Activated CD4-positive, alpha-beta T cell treated with anti-CD3 and anti-CD28 coated beads, Interleukin-2, amount 10 ng/mL, durations not matched to agents 7 days and 5 days (primary cell): ENCODE results near the gene ARSB. TPM values are rescaled to one million over a fixed set of nuclear protein-coding genes. Genes with fewer than 3 reads are reported as not detected.
"Not testable (repeated sequence)": the region's sequence is repeated elsewhere in the genome, so short reads cannot be mapped to it uniquely, and the experiment has no call there.

Experiments used
- CTCF ChIA-PET: fragments of 350-600 bp; sonication (Branson Sonifier 250); formaldehyde crosslinking; loops from one replicate; lab custom pipeline; 2021; ENCODE audit warnings: antibody characterized with exemption; lab: Charles Lee
- POLR2A ChIA-PET: fragments of 350-600 bp; sonication (Branson Sonifier 250); formaldehyde crosslinking; loops from one replicate; lab custom pipeline; 2021; ENCODE audit warnings: antibody characterized with exemption; lab: Charles Lee
- DNase-seq: peaks from one replicate; pipeline ENCODE4 v3.0.0-alpha.2; 2020
- H3K27ac Mint-ChIP-seq: one replicate; pipeline ENCODE4 v1.8.0; 2021; ENCODE audit warnings: mild to moderate bottlenecking, moderate library complexity, mixed read lengths
- H3K27me3 Mint-ChIP-seq: one replicate; pipeline ENCODE4 v1.8.0; 2021; ENCODE audit warnings: mixed read lengths
- H3K36me3 Mint-ChIP-seq: one replicate; pipeline ENCODE4 v1.8.0; 2021; ENCODE audit warnings: low read depth, mixed read lengths
- H3K4me1 Mint-ChIP-seq: one replicate; pipeline ENCODE4 v1.8.0; 2021; ENCODE audit warnings: mixed read lengths
- H3K4me3 Mint-ChIP-seq: one replicate; pipeline ENCODE4 v1.8.0; 2021; ENCODE audit warnings: mild to moderate bottlenecking, moderate library complexity, mixed read lengths
- H3K9me3 Mint-ChIP-seq: one replicate; pipeline ENCODE4 v1.8.0; 2021; ENCODE audit warnings: mixed read lengths
- total RNA-seq, 2 experiments: library from RNA; stranded (reverse); gene quantifications; one replicate each; pipeline ENCODE4 v1.2.3, GENCODE V29; 2021

ARSB gene
- total RNA-seq, 2 experiments from 2014 or later = 10.4 to 11.5 TPM

DNA sequence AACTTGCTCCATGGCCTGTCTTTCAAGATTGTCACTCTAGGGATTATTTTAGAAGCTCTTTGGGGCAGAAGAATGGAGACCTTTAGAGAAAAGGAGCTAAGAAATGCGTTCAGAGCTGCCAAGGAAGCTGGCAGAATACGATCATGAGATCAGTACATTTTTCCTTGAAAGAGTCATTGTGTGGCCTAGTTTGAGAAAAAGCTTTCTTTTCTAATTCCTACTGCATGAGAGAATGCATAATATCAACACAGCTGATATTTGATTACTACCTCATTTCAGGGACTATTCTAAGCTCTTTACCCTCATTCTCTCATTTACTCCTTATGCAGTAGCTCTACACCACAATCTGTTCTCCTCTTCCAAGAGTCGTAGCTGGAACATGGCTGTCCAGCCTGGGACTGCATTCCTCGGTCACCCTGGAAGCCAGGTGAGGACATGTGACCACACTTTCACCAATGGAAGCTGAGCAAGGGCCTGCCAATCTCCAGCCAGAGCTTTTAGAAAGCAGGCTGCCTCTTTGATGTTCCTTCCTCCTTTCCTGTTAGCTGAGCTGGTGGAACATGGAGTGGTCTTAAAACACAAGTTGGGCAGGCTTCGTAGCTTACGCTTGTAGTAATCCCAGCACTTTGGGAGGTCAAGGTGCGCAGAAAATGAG is 237.3 kb downstream of the ARSB start:
- ChIA-PET POLR2A (no interaction called here), CTCF (no interaction called here)
- DNase-seq = no peak
- H3K9me3 Mint-ChIP-seq = no peaks in the 10 kb centered on the region
- peaks cover 3% of the 10 kb centered on the region for H3K27me3 Mint-ChIP-seq
- H3K4me1 Mint-ChIP-seq = no peaks in the 10 kb centered on the region
- no peaks in the 10 kb centered on the region for H3K36me3 Mint-ChIP-seq
- no peak overlapping the region for H3K27ac Mint-ChIP-seq
- no peak overlapping the region for H3K4me3 Mint-ChIP-seq

DNA sequence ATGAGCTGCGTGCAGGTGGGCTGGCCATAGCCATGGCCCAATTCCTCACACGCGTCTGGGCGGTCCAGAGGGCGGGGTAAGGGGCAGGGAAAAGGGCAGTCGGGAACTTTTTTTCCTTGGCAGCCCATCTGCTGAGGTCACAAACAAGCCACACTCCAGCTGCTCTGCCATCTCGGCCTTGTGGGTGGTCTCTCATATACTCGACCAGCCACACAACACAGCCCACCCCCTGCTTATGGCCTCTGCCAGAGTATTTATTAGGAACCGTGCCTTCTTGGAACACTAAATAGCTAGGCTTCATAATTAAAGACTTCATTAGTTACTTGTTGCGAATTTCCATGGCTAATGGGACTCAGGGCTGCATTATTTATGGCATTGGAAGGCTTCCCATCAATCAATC is 238.1 kb downstream of the ARSB start:
- Mint-ChIP-seq H3K27me3 (peaks cover 3% of the 10 kb centered on the region), H3K36me3 (no peaks in the 10 kb centered on the region), H3K9me3 (no peaks in the 10 kb centered on the region), H3K4me3 (no peak overlapping the region), H3K4me1 (no peaks in the 10 kb centered on the region), H3K27ac (no peak overlapping the region)
- CTCF ChIA-PET = no interaction called here
- DNase-seq = no peak
- POLR2A ChIA-PET = no interaction called here

DNA sequence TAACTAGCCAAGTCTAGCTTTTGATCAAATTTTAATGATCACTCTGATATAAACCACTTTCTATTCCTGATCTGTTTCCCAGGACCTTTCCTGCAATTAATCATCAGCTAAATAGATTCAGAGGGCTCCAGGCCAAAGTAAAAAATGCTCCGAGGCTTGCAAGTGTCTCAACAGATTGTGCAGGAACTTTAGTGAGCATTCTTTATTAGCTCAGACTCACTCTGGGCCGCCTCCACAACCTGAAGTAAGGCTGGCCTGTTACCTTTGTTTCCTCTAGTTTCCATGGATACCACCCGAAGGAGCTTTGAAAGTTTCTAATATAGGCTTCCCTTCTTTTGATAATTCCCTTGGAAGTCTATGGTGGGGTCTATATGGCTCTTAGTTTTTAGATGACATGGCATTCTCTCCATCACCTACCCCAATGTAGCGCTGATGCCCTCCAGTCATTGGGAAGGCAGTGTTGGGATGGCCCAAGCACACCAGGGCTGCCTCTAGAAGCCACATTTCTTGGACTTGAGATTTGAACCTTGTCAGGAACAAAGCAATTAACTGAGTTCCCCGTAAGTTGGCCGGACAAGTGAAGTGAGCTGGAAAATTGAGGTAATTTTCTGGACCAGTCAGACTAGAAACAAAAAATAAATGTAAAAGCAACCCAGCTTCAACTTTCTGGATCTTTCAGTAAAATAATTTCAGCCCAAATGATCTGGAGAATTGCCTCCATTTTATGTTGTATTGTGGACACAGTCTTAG is 238.9 kb downstream of the ARSB start:
- no peaks in the 10 kb centered on the region for H3K4me1 Mint-ChIP-seq
- H3K27me3 Mint-ChIP-seq = peaks cover 4% of the 10 kb centered on the region
- POLR2A ChIA-PET = no interaction called here
- CTCF ChIA-PET = no interaction called here
- H3K9me3 Mint-ChIP-seq = no peaks in the 10 kb centered on the region
- DNase-seq = no peak
- H3K27ac Mint-ChIP-seq = no peak overlapping the region
- no peaks in the 10 kb centered on the region for H3K36me3 Mint-ChIP-seq
- no peak overlapping the region for H3K4me3 Mint-ChIP-seq

DNA sequence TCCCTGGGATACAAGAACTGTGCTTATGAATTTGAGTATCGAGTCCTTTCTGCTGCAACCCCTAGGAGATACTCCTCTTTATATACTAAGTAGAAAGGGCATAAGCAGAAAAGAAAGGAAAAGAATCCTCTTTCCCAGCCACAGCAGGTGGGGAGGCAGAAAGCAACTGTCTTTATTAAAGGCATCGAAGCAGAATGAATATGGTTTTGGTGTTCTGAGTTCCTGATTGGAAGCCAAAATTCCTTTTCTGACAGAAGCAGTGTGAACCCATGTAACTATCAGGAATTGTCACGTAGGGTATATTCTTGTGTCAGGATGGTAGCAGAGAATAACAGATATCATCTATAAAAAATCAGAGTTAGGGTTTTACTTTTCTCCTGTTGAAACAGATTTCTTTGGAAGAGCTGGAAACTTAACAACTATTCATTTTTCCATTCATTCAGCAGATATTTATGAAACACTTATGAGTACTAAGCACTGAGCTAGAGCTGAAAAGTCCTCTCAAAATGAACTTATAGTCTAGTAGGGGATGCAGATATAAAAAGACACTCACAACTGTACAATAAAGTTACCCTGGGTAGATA is 240.1 kb downstream of the ARSB start:
- no peaks in the 10 kb centered on the region for H3K9me3 Mint-ChIP-seq
- ChIA-PET POLR2A (no interaction called here), CTCF (no interaction called here)
- peaks cover 4% of the 10 kb centered on the region for H3K27me3 Mint-ChIP-seq
- no peak overlapping the region for H3K4me3 Mint-ChIP-seq
- H3K27ac Mint-ChIP-seq = no peak overlapping the region
- H3K36me3 Mint-ChIP-seq = no peaks in the 10 kb centered on the region
- no peaks in the 10 kb centered on the region for H3K4me1 Mint-ChIP-seq
- DNase-seq = no peak

DNA sequence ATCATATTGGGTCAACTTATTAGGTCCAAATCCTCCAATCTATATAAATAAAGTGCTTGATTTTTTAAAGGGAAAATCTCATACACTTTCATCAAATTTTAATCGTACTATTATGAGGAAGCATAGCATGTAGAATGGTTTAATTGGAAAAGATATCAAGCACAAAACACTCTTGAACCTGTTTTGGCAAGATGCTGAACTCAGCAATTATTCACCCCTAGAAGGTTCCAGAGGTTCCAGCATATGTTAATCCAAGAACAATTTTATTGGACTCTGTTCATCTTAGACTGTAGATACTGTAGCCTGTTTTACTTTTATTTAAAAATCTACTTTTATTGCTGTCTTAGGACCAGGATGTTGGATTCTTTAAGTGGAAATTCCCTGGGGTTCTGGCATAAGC is 244.1 kb downstream of the ARSB start:
- Mint-ChIP-seq H3K36me3 (no peaks in the 10 kb centered on the region), H3K4me3 (no peak overlapping the region), H3K4me1 (no peaks in the 10 kb centered on the region), H3K27ac (no peak overlapping the region), H3K9me3 (no peaks in the 10 kb centered on the region), H3K27me3 (peaks cover 6% of the 10 kb centered on the region)
- ChIA-PET POLR2A (no interaction called here), CTCF (no interaction called here)
- no peak for DNase-seq

DNA sequence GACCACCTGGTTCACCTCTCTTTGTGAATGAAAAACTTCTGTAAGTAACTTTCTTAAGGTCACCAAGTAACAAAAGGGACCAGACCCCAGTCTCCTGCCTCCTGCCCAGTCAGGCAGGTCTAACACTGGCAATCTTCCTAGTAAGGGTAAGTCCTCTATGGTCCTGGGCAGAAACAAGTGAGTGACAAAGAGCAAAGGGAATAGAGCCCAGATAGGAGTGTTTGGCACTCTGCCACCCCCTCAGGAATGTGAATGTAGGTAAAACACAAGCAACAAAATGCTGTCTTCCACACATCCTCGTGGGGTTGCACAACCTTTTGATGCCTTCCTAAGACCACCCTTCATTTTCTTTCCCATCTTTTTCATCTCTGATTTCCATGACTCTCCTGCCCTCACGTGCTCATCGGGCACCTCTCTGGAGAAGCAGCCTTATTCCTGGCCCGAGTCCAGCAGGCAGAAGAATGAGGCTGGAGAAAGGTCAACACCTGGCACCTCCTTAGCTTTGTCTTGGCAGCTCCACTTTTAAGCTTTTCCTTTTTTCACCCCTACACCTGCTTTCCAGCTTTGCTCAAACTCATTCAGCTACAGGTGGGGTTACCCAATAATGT is 246.3 kb downstream of the ARSB start:
- H3K4me3 Mint-ChIP-seq = no peak overlapping the region
- no peaks in the 10 kb centered on the region for H3K4me1 Mint-ChIP-seq
- ChIA-PET POLR2A (no interaction called here), CTCF (no interaction called here)
- peaks cover 3% of the 10 kb centered on the region for H3K27me3 Mint-ChIP-seq
- no peaks in the 10 kb centered on the region for H3K9me3 Mint-ChIP-seq
- no peak for DNase-seq
- no peaks in the 10 kb centered on the region for H3K36me3 Mint-ChIP-seq
- H3K27ac Mint-ChIP-seq = no peak overlapping the region

DNA sequence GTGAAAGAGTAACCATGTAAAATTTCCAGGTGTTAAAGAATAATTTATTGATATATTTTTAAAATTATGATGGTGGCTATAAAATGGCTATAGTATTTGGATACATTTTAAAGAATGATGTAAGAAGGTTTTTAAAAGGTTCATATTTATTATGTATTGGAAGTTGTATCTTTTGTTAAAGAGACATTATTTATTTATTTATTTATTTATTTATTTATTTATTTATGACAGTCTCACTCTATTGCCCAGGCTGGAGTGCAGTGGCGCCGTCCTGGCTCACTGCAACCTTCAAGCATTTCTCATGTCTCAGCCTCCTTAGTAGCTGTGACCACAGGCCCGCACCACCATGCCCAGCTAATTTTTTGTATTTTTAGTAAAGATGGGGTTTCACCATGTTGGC is 247.0 kb downstream of the ARSB start:
- H3K36me3 Mint-ChIP-seq = no peaks in the 10 kb centered on the region
- peaks cover 3% of the 10 kb centered on the region for H3K27me3 Mint-ChIP-seq
- no peaks in the 10 kb centered on the region for H3K9me3 Mint-ChIP-seq
- CTCF ChIA-PET = no interaction called here
- no peak overlapping the region for H3K4me3 Mint-ChIP-seq
- DNase-seq = no peak
- no peaks in the 10 kb centered on the region for H3K4me1 Mint-ChIP-seq
- no peak overlapping the region for H3K27ac Mint-ChIP-seq
- POLR2A ChIA-PET = no interaction called here

DNA sequence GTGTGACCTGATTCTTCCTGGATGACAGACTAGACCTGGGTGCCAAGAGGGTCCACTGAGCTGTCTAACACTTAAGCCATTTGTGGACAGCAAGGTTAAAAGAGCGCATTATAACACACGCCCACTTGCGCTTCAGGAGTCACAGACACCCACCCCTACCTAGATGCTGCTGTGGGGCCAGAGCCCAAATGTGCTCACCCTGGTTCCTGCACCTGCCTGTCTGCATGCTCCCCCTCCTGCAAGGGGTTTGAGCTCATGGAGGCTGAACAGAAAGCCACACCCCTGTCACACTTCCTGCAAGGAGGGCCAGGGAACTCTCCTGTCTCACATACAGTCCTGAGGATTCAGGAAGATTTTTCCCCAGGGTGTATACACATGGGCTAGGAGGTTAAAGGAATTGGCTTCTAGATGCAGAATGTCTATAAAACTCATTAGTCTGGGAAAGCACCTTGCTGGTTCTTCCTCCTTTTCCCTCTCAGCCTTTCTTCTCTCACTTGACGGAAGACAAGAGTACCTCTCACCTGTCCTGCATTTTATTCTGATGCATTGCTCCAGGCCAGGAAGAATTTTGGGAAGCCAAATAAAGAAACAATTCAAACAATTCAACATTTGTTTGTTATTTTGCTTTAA is 249.2 kb downstream of the ARSB start:
- Mint-ChIP-seq H3K4me3 (no peak overlapping the region), H3K27me3 (peaks cover 2% of the 10 kb centered on the region), H3K27ac (no peak overlapping the region), H3K36me3 (no peaks in the 10 kb centered on the region), H3K9me3 (no peaks in the 10 kb centered on the region), H3K4me1 (no peaks in the 10 kb centered on the region)
- DNase-seq = no peak
- POLR2A ChIA-PET = no interaction called here
- CTCF ChIA-PET = no interaction called here

DNA sequence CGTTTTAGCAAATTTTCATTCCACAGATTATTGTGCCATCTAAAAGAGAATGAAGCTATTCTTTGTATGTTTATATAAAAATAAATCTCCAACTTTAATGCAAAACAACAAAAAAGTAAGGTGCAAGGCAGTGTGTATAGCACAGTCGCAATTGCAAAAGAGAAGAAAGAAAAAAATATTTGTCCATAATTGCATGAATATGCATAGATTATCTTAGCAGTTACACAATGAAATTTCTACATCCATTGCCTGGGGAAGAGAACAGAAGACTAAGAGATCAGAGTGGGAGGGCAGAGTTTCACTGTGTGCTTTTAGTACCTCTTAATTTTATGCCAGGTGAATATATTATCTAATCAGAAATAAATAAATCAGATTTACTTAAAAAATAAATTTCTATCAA is 250.2 kb downstream of the ARSB start:
- ChIA-PET CTCF (no interaction called here), POLR2A (no interaction called here)
- Mint-ChIP-seq H3K4me1 (no peaks in the 10 kb centered on the region), H3K36me3 (no peaks in the 10 kb centered on the region), H3K4me3 (no peak overlapping the region), H3K27ac (no peak overlapping the region), H3K27me3 (peaks cover 2% of the 10 kb centered on the region), H3K9me3 (no peaks in the 10 kb centered on the region)
- no peak for DNase-seq

DNA sequence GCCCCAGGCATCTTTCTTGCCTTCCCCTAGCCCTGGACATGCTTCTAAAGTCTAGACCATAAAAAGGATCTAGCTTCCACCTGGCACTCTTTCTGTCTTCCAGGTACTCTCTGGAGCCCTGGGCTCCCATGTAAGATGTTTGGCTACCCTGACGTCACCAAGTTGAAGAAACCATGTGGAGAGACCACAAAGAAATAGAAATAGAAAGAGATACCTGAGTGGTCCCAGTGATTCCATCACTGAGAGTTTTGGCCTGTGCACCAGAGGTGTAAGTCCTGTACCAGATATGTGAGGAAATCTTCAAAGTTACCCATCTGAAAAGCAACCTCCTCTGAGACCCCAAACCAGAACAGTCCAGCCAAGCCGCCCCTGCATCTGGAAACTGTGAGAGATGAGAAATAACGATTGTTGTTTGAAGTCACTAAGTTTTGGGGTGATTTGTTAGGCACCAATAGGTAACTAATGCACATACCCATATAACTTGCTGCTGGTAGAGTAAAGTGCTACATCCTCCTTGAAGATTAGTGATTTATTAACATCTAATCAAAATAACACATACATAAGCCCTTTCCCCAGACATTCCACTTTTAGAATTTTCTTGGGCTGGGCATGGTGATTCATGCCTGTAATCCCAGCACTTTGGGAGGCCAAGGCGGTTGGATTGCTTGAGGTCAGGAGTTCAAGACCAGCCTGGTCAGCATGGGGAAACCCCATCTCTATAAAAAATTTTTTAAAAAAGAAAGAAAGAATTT is 250.8 kb downstream of the ARSB start:
- ChIA-PET CTCF (interaction anchor here (0.6 kb wide), 1 partner anchor 353 kb away, joined by 4 read pairs; no protein-coding TSS in a partner anchor), POLR2A (no interaction called here)
- Mint-ChIP-seq H3K27ac (no peak overlapping the region), H3K27me3 (peaks cover 2% of the 10 kb centered on the region), H3K4me3 (no peak overlapping the region), H3K4me1 (no peaks in the 10 kb centered on the region), H3K36me3 (no peaks in the 10 kb centered on the region), H3K9me3 (no peaks in the 10 kb centered on the region)
- no peak for DNase-seq

DNA sequence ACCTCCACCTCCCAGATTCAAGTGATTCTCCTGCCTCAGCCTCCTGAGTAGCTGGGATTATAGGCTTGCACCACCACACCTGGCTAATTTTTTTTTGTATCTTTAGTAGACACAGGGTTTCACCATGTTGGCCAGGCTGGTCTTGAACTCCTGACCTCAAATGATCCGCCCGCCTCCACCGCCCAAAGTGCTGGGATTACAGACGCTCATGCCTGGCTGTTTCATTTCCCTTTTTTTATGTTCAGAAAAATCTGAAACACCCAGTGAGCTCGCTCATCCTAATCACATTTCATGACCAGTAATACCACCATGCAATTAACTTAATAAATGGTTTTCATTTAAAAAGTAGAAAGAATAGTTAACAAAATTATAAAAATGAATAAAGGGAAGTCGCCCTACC is 252.4 kb downstream of the ARSB start:
- H3K4me3 Mint-ChIP-seq, CTCF ChIA-PET, H3K27me3 Mint-ChIP-seq, H3K36me3 Mint-ChIP-seq, H3K27ac Mint-ChIP-seq, POLR2A ChIA-PET, H3K4me1 Mint-ChIP-seq, DNase-seq, H3K9me3 Mint-ChIP-seq: not testable (repeated sequence)

DNA sequence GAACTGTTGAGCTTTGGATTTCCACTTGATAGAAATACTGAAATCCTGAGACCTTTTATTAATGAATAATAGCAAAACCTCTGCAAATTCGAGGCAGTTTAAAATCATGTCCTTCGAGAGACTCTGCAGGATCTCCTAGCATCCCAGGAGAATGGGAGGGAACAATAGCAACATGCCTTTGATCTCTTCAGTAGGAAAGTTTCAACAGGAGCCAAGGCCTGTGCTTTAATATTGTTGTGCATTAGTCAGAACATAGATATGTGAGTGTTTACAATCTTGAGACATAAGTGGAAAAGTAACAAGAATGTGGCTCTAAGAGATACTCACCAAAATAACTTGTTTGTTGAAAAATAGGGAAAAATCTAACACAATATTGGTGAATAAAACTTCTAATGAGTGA is 253.2 kb downstream of the ARSB start:
- no peak overlapping the region for H3K27ac Mint-ChIP-seq
- H3K27me3 Mint-ChIP-seq = peaks cover 2% of the 10 kb centered on the region
- H3K9me3 Mint-ChIP-seq = no peaks in the 10 kb centered on the region
- CTCF ChIA-PET = no interaction called here
- no peaks in the 10 kb centered on the region for H3K4me1 Mint-ChIP-seq
- POLR2A ChIA-PET = no interaction called here
- no peak for DNase-seq
- H3K4me3 Mint-ChIP-seq = no peak overlapping the region
- H3K36me3 Mint-ChIP-seq = no peaks in the 10 kb centered on the region
